HepG2 (cell line): ENCODE data around the gene ALDH1A1. TPM values are rescaled to one million over a fixed set of nuclear protein-coding genes. Genes with fewer than 3 reads are reported as not detected.

Source experiments
- ATAC-seq: fragments of 200-7000 bp; cut with Tn5 transposase; 3 replicates; pipeline ENCODE4 v1.9.1; 2020; ENCODE audit warnings: mild to moderate bottlenecking, moderate library complexity
- BruUV-seq: library from RNA; stranded (reverse); fragments of 400-500 nt; replicated peaks from 2 replicates; lab custom pipeline; 2021; lab: Mats Ljungman, UMichigan
- CTCF ChIA-PET: fragments of 300-600 bp; formaldehyde crosslinking; extraction: SDS; loops from one replicate; lab custom pipeline; 2021; ENCODE audit warnings: low total read pairs, inconsistent platforms, low intra/inter-chr PET ratio; lab: Yijun Ruan, JAX
- POLR2A ChIA-PET: fragments of 350-600 bp; sonication (Branson Sonifier 250); formaldehyde crosslinking; loops from one replicate; lab custom pipeline; 2020; ENCODE audit warnings: antibody characterized with exemption, inconsistent platforms; lab: Yijun Ruan, JAX
- DNase-seq: peaks from one replicate; pipeline ENCODE4 v3.0.0-alpha.2; 2015; ENCODE audit warnings: low spot score
- FAIRE-seq: peaks from 3 replicates; lab custom pipeline; 2011; peaks lifted over from hg19 to GRCh38; lab: Jason Lieb, UNC
- H2AFZ ChIP-seq: one replicate; pipeline ENCODE4 v1.6.1; 2011; ENCODE audit warnings: low read length, inconsistent platforms
- H3K27ac ChIP-seq: fragments of 300-600 bp; 3 replicates; pipeline ENCODE4 v1.8.0; 2011; ENCODE audit warnings: mixed run types, mild to moderate bottlenecking, mixed read lengths, low read length, inconsistent platforms; ENCODE audit not compliant: insufficient read depth; ENCODE audit errors: extremely low read length
- H3K27me3 ChIP-seq, 2 experiments: fragments of 200-600 bp in 1 of 2; 2 replicates in 1 of 2; 3 replicates in 1 of 2; pipeline versions ENCODE4 v1.6.0 to v1.8.0; 2011; ENCODE audit warnings: low read length in 2 of 2, mild to moderate bottlenecking in 2 of 2, moderate library complexity in 2 of 2, inconsistent platforms in 1 of 2; ENCODE audit not compliant: insufficient read depth in 2 of 2, control insufficient read depth in 1 of 2
- H3K36me3 ChIP-seq, 2 experiments: fragments of 200-600 bp in 1 of 2; replicated peaks in 1 of 2; 2 replicates in 1 of 2; 3 replicates in 1 of 2; pipeline versions ENCODE4 v1.5.1 to v1.8.0; 2011; ENCODE audit warnings: low read length in 2 of 2, inconsistent platforms in 1 of 2; ENCODE audit not compliant: insufficient read depth in 2 of 2, control insufficient read depth in 1 of 2
- H3K4me1 ChIP-seq: 2 replicates; pipeline ENCODE4 v1.5.1; 2012; ENCODE audit warnings: low read length, inconsistent platforms; ENCODE audit not compliant: insufficient read depth
- H3K4me2 ChIP-seq: 2 replicates; pipeline ENCODE4 v1.6.0; 2011; ENCODE audit warnings: low read depth, low read length, inconsistent platforms
- H3K4me3 ChIP-seq, 3 experiments: fragments of 200-600 bp in 1 of 3; sonication (generic), shearing (Covaris generic) in 1 of 3; replicated peaks in 1 of 3; 2 replicates each; pipeline ENCODE4 v1.5.1; 2011 to 2016; ENCODE audit warnings: low read length in 3 of 3, inconsistent platforms in 2 of 3, low read depth in 2 of 3, mild to moderate bottlenecking in 2 of 3, control low read depth in 1 of 3, mixed read lengths in 1 of 3; ENCODE audit not compliant: insufficient read depth in 1 of 3
- H3K79me2 ChIP-seq: one replicate; pipeline ENCODE4 v1.6.1; 2011; ENCODE audit warnings: low read length, inconsistent platforms; ENCODE audit not compliant: insufficient read depth
- H3K9ac ChIP-seq: 2 replicates; pipeline ENCODE4 v1.6.0; 2011; ENCODE audit warnings: mild to moderate bottlenecking, low read depth, low read length, inconsistent platforms; ENCODE audit not compliant: insufficient read depth
- H3K9me3 ChIP-seq: 2 replicates; pipeline ENCODE4 v1.5.1; 2012; ENCODE audit warnings: mild to moderate bottlenecking, low read length
- H4K20me1 ChIP-seq: 2 replicates; pipeline ENCODE4 v1.6.0; 2011; ENCODE audit warnings: inconsistent platforms, mild to moderate bottlenecking, low read length, moderate library complexity; ENCODE audit not compliant: insufficient read depth
- ARNT2 ChIP-seq: sonication (generic); formaldehyde crosslinking; IDR thresholded peaks from 2 replicates; pipeline ENCODE4 v1.8.0; 2022; ENCODE audit warnings: mild to moderate bottlenecking, low read depth, missing genetic modification reagents, moderate library complexity
- ATAD3A ChIP-seq: sonication (generic); formaldehyde crosslinking; IDR thresholded peaks from 2 replicates; pipeline ENCODE4 v1.4.0; 2020; ENCODE audit warnings: missing genetic modification reagents
- EEA1 ChIP-seq: sonication (generic); formaldehyde crosslinking; IDR thresholded peaks from 2 replicates; pipeline ENCODE4 v1.5.1; 2020; ENCODE audit warnings: mild to moderate bottlenecking, missing genetic modification reagents, borderline replicate concordance
- HNRNPK ChIP-seq: fragments of 200-400 bp; formaldehyde crosslinking; IDR thresholded peaks from 2 replicates; pipeline ENCODE4 v1.6.1; 2018; ENCODE audit warnings: low read length, low read depth, moderate library complexity, mild to moderate bottlenecking; ENCODE audit not compliant: poor library complexity, severe bottlenecking
- THAP11 ChIP-seq: IDR thresholded peaks from 2 replicates; pipeline ENCODE4 v1.6.1; 2016; ENCODE audit warnings: missing biosample characterization, missing genetic modification reagents
- ZC3H4 ChIP-seq: sonication (generic); formaldehyde crosslinking; IDR thresholded peaks from 2 replicates; pipeline ENCODE4 v1.4.0; 2020; ENCODE audit warnings: missing genetic modification reagents, borderline replicate concordance
- ZFP36L2 ChIP-seq: sonication (generic); formaldehyde crosslinking; IDR thresholded peaks from 2 replicates; pipeline ENCODE4 v1.4.0; 2020; ENCODE audit warnings: missing genetic modification reagents
- ZNF180 ChIP-seq: sonication (generic); formaldehyde crosslinking; IDR thresholded peaks from 2 replicates; pipeline ENCODE4 v1.4.0; 2020; ENCODE audit warnings: low read depth, missing genetic modification reagents, borderline replicate concordance
- ZNF7 ChIP-seq: IDR thresholded peaks from 2 replicates; pipeline ENCODE4 v1.6.1; 2016; ENCODE audit warnings: missing biosample characterization, missing genetic modification reagents
- ZNF883 ChIP-seq: sonication (generic); formaldehyde crosslinking; IDR thresholded peaks from 2 replicates; pipeline ENCODE4 v1.5.1; 2020; ENCODE audit warnings: mild to moderate bottlenecking, missing genetic modification reagents; ENCODE audit errors: not compliant biosample characterization
- WGBS: methylation state at CpG from one replicate; pipeline ENCODE4 v1.1.6; 2017; ENCODE audit warnings: low lambda C conversion rate; 5-methylcytosine and 5-hydroxymethylcytosine counted together
- in situ Hi-C: cut with HindIII; loops from 2 replicates; pipeline ENCODE4 v1.10.0; 2017; ENCODE audit warnings: low pct_unique_long_range_greater_than_20kb; ENCODE audit not compliant: extremely low pct_ligation_motif_present
- intact Hi-C: fragments of 100-400 bp; cut with micrococcal nuclease; formaldehyde crosslinking; loops from one replicate; pipeline ENCODE4 v1.10.0; 2022; ENCODE audit not compliant: unreplicated experiment
- polyA plus RNA-seq, 8 experiments: library from polyadenylated mRNA; depleted of rRNA in 3 of 8; stranded (reverse) in 7 of 8; unstranded in 1 of 8; fragments of >200 nt; fragmentation: Illumina TruSeq in 4 of 8; extraction: Trizol in 4 of 8; gene quantifications; 2 replicates each; pipeline versions ENCODE4 v1.2.1 to v1.2.3, GENCODE V29; 2011 to 2016; ENCODE audit warnings: low read depth in 4 of 8, missing spikeins in 1 of 8, mixed read lengths in 1 of 8; ENCODE audit not compliant: insufficient read depth in 1 of 8
- total RNA-seq, 5 experiments: library from RNA; depleted of rRNA; stranded (reverse); fragments of >200 nt; fragmentation: Illumina TruSeq; extraction: Trizol; gene quantifications; 2 replicates each; pipeline ENCODE4 v1.2.3, GENCODE V29; 2016; ENCODE audit warnings: low read depth in 1 of 5
- TF ChIP-seq, protein P1 (sequence below): sonication (generic); formaldehyde crosslinking; IDR thresholded peaks from 2 replicates; pipeline ENCODE4 v1.4.0; 2020; ENCODE audit warnings: mild to moderate bottlenecking, missing genetic modification reagents
- TF ChIP-seq, protein P2 (sequence below): IDR thresholded peaks from 2 replicates; pipeline ENCODE4 v1.6.1; 2018; ENCODE audit warnings: missing genetic modification reagents, mild to moderate bottlenecking, missing compliant biosample characterization
- TF ChIP-seq, protein P3 (sequence below): sonication (generic); formaldehyde crosslinking; IDR thresholded peaks from 2 replicates; pipeline ENCODE4 v1.8.1; 2023; ENCODE audit warnings: mild to moderate bottlenecking, missing genetic modification reagents
- TF ChIP-seq, protein P4 (sequence below): sonication (generic); formaldehyde crosslinking; conservative IDR thresholded peaks from 2 replicates; pipeline ENCODE4 v1.8.1; 2023; ENCODE audit warnings: missing genetic modification reagents
- TF ChIP-seq, protein P5 (sequence below): sonication (generic); formaldehyde crosslinking; IDR thresholded peaks from 2 replicates; pipeline ENCODE4 v1.9.0; 2021; ENCODE audit warnings: missing genetic modification reagents, mild to moderate bottlenecking, borderline replicate concordance

Gene ALDH1A1
- total and polyA plus RNA-seq, 2 of the 13 experiments (the other 11 are each of a cell fraction or from before 2014, with no cell fraction given) = 88.2 to 439 TPM

DNA sequence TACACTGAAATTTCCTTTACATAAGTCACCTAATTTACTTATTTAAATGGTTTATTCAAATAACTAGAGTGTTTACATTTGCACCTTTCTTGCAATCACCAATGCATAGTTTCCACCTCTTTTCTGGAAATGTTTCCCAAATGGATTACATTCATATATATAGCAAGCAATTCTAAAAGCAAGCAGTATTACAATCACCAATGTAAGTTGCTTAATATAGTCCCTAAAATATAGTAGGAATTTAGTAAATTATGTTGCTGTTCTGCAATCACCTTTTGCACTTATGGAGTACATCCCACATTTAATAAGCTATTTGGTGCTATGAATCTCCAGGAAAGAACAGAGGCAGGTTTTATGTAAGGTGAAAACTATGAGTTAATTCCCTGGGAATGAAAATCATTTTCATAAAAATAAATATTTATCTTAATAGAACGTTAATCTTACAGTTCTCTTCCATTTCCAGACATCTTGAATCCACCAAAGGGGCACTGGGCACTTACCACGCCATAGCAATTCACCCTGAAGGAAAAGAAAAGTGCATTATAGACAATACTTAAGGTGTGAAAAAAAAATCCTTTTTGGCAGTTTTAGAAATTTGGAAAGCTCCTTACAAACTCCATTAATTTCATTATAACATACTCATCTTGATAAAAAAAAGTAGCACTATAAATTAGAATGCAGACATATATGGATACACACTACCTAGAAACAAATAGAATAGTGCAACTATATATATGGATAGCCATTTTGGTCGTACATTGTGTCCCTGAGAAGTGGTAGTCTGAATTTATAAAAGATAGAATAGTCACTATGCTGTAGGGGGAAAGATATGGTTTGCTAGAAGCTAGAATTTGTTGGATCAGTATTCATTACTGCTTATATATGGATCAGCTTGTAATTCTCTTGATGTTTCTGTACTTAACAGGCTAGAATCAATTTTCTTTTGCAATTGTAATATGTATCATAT, 47.1 kb downstream of the ALDH1A1 start:
- Histone ChIP-seq H4K20me1 (no peaks in the 10 kb centered on the region), H3K79me2 (no peaks in the 10 kb centered on the region), H2AFZ (no peak overlapping the region), H3K4me1 (no peaks in the 10 kb centered on the region), H3K9ac (no peak overlapping the region), H3K9me3 (no peaks in the 10 kb centered on the region), H3K4me2 (no peak overlapping the region), H3K27ac (no peak overlapping the region), H3K4me3 (no peak overlapping the region), H3K36me3 (peaks cover 3 to 53% of the 10 kb centered on the region in 2 experiments), H3K27me3 (no peaks in the 10 kb centered on the region)
- intact Hi-C loops (no loop called here), in situ Hi-C loops (no loop called here)
- ATAC-seq = no peak
- no TSS peak for BruUV-seq
- CTCF ChIA-PET = no interaction called here
- no peak for FAIRE-seq
- WGBS = 91% methylated on average over 3 of the region's 3 CpGs
- POLR2A ChIA-PET = interaction anchor here (1.0 kb wide), 1 partner anchor 48 kb away, joined by 4 read pairs; no protein-coding TSS in a partner anchor
- no peak for DNase-seq
- TF ChIP-seq, protein P1, sequence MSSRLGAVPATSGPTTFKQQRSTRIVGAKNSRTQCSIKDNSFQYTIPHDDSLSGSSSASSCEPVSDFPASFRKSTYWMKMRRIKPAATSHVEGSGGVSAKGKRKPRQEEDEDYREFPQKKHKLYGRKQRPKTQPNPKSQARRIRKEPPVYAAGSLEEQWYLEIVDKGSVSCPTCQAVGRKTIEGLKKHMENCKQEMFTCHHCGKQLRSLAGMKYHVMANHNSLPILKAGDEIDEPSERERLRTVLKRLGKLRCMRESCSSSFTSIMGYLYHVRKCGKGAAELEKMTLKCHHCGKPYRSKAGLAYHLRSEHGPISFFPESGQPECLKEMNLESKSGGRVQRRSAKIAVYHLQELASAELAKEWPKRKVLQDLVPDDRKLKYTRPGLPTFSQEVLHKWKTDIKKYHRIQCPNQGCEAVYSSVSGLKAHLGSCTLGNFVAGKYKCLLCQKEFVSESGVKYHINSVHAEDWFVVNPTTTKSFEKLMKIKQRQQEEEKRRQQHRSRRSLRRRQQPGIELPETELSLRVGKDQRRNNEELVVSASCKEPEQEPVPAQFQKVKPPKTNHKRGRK (CRISPR knock-in tag) = no peak
- TF ChIP-seq ATAD3A (CRISPR knock-in tag) (no peak), ZC3H4 (CRISPR knock-in tag) (no peak), ZFP36L2 (CRISPR knock-in tag) (no peak), EEA1 (CRISPR knock-in tag) (no peak), ZNF180 (CRISPR knock-in tag) (no peak), HNRNPK (no peak), THAP11 (no peak), ZNF883 (no peak), ARNT2 (no peak), ZNF7 (no peak)
- TF ChIP-seq, protein P2, sequence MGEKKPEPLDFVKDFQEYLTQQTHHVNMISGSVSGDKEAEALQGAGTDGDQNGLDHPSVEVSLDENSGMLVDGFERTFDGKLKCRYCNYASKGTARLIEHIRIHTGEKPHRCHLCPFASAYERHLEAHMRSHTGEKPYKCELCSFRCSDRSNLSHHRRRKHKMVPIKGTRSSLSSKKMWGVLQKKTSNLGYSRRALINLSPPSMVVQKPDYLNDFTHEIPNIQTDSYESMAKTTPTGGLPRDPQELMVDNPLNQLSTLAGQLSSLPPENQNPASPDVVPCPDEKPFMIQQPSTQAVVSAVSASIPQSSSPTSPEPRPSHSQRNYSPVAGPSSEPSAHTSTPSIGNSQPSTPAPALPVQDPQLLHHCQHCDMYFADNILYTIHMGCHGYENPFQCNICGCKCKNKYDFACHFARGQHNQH (CRISPR knock-in tag) = no peak
- TF ChIP-seq, protein P3, sequence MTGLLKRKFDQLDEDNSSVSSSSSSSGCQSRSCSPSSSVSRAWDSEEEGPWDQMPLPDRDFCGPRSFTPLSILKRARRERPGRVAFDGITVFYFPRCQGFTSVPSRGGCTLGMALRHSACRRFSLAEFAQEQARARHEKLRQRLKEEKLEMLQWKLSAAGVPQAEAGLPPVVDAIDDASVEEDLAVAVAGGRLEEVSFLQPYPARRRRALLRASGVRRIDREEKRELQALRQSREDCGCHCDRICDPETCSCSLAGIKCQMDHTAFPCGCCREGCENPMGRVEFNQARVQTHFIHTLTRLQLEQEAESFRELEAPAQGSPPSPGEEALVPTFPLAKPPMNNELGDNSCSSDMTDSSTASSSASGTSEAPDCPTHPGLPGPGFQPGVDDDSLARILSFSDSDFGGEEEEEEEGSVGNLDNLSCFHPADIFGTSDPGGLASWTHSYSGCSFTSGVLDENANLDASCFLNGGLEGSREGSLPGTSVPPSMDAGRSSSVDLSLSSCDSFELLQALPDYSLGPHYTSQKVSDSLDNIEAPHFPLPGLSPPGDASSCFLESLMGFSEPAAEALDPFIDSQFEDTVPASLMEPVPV (CRISPR knock-in tag) = no peak
- TF ChIP-seq, protein P4, sequence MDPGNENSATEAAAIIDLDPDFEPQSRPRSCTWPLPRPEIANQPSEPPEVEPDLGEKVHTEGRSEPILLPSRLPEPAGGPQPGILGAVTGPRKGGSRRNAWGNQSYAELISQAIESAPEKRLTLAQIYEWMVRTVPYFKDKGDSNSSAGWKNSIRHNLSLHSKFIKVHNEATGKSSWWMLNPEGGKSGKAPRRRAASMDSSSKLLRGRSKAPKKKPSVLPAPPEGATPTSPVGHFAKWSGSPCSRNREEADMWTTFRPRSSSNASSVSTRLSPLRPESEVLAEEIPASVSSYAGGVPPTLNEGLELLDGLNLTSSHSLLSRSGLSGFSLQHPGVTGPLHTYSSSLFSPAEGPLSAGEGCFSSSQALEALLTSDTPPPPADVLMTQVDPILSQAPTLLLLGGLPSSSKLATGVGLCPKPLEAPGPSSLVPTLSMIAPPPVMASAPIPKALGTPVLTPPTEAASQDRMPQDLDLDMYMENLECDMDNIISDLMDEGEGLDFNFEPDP (CRISPR knock-in tag) = no peak
- TF ChIP-seq, protein P5, sequence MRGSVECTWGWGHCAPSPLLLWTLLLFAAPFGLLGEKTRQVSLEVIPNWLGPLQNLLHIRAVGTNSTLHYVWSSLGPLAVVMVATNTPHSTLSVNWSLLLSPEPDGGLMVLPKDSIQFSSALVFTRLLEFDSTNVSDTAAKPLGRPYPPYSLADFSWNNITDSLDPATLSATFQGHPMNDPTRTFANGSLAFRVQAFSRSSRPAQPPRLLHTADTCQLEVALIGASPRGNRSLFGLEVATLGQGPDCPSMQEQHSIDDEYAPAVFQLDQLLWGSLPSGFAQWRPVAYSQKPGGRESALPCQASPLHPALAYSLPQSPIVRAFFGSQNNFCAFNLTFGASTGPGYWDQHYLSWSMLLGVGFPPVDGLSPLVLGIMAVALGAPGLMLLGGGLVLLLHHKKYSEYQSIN (CRISPR knock-in tag) = no peak
